AG04449 (cell line): ENCODE measurements around the gene RARB.

ENCODE experiments used
- CTCF ChIA-PET: fragments of 350-600 bp; formaldehyde crosslinking; extraction: SDS; loops from one replicate; lab custom pipeline; 2021; ENCODE audit warnings: antibody characterized with exemption; lab: Yijun Ruan, JAX
- POLR2A ChIA-PET: fragments of 400-600, 350-600 bp; formaldehyde crosslinking; extraction: SDS; loops from one replicate; lab custom pipeline; 2020; ENCODE audit warnings: antibody characterized with exemption, inconsistent platforms; lab: Yijun Ruan, JAX
- DNase-seq: peaks from one replicate; pipeline ENCODE4 v3.0.0-alpha.2; 2010; ENCODE audit warnings: low read depth, low spot score
- H3K4me3 ChIP-seq: 2 replicates; pipeline ENCODE4 v1.5.1; 2011; ENCODE audit warnings: low read depth, mild to moderate bottlenecking, control low read depth, low read length
- TF ChIP-seq, protein P1 (sequence below): IDR thresholded peaks from one replicate; pipeline ENCODE4 v1.5.1; 2011; ENCODE audit warnings: mild to moderate bottlenecking, moderate library complexity, low read length, control low read depth, inconsistent platforms; ENCODE audit not compliant: insufficient read depth; ENCODE audit errors: missing control alignments

The RARB gene

DNA sequence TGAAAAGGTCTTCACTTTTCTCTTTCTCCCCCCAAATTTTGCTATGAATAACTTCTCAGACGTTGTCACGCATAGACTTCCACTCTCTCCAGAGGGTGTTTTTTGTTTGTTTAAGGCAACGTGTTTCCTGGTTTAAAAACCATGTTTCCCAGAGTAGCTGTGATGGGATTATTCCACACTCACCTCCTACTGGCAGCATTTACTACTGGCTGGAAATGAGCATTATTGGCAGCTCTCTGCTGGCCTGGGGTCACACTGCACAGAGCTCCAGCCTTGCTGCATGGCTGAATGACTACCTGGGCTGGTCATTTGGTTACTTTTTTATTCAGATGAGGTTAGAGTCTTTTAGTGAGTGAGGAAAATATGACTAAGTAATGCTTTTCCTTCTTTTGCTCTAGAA, 65.2 kb downstream of the RARB start:
- CTCF ChIA-PET = interaction anchor here (1.1 to 1.5 kb wide), 4 partner anchors 10 to 100 kb away, joined by 3 to 6 read pairs (median 4); no protein-coding TSS in a partner anchor
- POLR2A ChIA-PET = interaction anchor here (1.5 to 1.6 kb wide), 2 partner anchors 12 to 81 kb away, joined by 3 to 4 read pairs; no protein-coding TSS in a partner anchor
- DNase-seq = no peak
- TF ChIP-seq, protein P1, sequence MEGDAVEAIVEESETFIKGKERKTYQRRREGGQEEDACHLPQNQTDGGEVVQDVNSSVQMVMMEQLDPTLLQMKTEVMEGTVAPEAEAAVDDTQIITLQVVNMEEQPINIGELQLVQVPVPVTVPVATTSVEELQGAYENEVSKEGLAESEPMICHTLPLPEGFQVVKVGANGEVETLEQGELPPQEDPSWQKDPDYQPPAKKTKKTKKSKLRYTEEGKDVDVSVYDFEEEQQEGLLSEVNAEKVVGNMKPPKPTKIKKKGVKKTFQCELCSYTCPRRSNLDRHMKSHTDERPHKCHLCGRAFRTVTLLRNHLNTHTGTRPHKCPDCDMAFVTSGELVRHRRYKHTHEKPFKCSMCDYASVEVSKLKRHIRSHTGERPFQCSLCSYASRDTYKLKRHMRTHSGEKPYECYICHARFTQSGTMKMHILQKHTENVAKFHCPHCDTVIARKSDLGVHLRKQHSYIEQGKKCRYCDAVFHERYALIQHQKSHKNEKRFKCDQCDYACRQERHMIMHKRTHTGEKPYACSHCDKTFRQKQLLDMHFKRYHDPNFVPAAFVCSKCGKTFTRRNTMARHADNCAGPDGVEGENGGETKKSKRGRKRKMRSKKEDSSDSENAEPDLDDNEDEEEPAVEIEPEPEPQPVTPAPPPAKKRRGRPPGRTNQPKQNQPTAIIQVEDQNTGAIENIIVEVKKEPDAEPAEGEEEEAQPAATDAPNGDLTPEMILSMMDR = no peak
- no peak overlapping the region for H3K4me3 ChIP-seq

DNA sequence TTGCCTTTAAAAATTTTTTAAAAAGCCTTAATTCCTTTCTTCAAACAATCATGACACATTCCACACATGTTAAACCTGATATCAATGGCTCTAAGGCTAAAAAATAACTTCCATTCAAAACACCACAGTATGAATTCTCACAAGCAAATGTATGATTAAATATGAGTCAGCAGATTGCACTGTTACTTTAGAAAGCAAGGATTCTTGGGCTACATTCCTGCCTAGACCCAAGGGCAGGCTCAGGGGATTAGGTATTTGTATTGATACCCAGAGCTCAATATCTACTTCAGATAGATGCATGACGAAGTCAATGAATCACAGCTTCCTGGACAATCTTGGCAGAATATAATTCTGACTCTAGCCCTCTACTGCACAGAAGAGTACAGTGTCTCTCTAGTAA, 65.7 kb downstream of the RARB start:
- POLR2A ChIA-PET = interaction anchor here (1.5 to 1.6 kb wide), 2 partner anchors 12 to 80 kb away, joined by 3 to 4 read pairs; no protein-coding TSS in a partner anchor
- no peak overlapping the region for H3K4me3 ChIP-seq
- DNase-seq = peak; percentile 87
- CTCF ChIA-PET = interaction anchor here (1.1 to 1.2 kb wide), 3 partner anchors 9 to 100 kb away, joined by 3 to 4 read pairs (median 3); no protein-coding TSS in a partner anchor
- TF ChIP-seq, protein P1 = no peak

DNA sequence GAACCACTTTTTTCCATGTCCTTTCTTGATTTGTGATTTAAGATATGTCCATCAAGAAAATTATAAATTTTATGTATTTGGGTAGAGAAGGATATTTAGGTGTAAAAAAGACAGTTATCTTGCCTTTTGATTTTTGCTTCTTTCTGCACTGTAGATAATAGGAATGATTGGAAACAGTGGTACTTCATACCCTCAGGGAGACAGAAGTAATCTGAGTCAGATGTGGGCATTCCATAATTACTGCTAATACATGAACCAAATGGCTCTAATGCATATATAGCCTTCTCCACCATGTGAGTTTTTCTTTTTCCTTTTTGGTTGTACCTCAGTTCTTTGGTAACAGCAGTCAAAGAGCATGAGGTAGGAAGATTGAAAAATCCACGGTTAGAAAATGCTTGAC, 67.2 kb downstream of the RARB start:
- no peak overlapping the region for H3K4me3 ChIP-seq
- CTCF ChIA-PET = no interaction called here
- TF ChIP-seq, protein P1 = no peak
- no peak for DNase-seq
- POLR2A ChIA-PET = no interaction called here

DNA sequence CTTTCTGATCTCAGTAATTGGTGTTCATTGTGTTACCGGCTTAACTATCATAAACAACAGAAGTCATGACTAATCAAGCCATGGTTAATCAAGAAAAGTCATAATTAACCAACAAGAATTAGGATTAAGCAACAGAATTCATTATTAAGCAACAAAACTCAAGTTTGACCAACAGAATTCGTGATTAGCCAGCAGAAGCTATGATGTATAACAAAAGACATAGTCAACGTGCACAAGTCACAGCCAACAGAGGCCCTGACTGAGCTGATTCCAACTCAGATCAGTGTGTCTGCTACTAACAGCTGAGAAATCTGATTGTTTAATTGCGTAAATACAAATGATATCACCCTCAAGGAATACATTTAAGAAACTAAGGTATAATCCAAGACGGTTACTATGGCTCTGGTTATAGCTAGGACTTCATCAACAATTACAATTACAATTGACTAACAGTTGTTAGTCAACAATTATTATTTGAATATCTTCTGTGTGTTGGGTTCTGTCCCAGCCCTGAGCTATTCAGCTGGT, 67.7 kb downstream of the RARB start:
- POLR2A ChIA-PET = no interaction called here
- TF ChIP-seq, protein P1 = no peak
- DNase-seq = no peak
- CTCF ChIA-PET = no interaction called here
- no peak overlapping the region for H3K4me3 ChIP-seq

DNA sequence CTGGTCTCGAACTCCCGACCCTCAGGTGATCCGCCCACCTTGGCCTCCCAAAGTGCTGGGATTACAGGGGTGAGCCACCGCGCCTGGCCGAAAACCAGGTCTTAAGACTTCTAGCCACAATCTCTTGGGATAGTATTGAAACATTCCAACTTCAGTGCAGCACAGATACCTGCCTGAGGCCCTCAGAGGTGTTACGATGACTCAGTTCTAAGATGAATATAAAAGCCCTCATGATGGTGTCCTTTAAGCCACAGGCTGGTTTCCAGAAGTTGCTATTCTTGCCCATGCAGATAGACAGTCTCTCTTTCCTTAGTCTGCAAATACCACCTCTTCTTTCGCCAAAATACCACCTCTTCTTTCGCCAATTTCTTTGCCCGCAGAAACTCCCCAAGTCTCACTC, 69.0 kb downstream of the RARB start:
- CTCF ChIA-PET = no interaction called here
- no peak for DNase-seq
- no peak overlapping the region for H3K4me3 ChIP-seq
- TF ChIP-seq, protein P1 = no peak
- POLR2A ChIA-PET = interaction anchor here (0.8 kb wide), 1 partner anchor 12 kb away, joined by 3 read pairs; no protein-coding TSS in a partner anchor

DNA sequence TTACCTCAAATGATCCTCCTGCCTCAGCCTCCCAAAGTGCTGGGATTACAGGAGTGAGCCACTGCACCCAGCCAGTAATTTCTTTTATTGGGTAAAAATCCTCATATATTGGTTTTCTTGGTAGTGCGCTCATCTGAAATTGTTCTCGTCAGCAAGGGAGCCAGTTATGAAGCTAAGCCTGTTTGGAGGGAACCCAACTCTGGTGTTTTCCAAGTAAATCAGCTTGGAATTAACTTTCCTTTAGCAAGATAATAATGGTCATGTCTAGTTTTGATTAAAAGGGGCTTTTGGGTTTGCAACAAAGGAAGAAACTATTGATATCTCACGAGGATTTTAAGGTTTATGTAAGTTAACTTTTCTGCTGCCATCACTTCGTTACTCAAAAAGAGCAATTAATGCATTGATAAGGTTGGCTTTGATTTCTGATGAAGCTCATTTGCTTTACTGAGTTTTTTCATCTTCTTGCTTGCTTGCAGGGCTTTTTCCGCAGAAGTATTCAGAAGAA, 72.7 kb downstream of the RARB start:
- H3K4me3 ChIP-seq = no peak overlapping the region
- POLR2A ChIA-PET = no interaction called here
- TF ChIP-seq, protein P1 = no peak
- no peak for DNase-seq
- CTCF ChIA-PET = interaction anchor here (2.1 kb wide), 1 partner anchor 9 kb away, joined by 7 read pairs; no protein-coding TSS in a partner anchor
